ENCODE measurements around the gene PLAC8L1.

The PLAC8L1 gene

DNA sequence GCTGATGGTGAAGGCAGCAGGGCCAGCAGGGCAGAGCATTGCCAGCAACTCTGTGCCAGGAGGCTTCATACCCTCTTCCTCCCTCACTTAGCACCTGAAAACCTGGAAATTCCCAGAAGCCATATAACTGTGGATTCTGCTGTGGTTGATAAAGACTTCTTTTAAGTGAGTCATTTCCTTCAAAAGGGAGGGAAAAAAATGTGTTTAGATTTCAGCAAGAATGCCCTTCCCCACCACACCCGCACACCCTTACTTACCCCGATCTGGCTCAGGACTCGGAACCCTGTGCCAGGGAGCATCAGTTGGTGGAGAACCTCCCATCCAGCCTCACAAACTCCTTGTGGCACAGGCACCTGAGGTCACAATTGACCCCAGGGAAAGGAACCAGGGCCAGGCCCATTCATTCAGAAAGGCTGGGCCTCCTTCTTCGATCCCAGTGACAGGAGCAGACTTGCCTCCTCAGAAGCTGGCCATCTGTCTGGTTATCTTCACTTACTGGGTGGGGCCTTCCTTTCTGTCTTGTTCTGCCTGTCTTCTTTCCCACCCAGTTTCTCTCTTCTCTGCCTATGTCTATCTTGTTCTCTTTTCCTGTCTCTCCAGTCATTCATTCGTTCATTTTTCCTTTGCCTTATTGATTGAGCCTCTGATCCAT lies 62.6 kb downstream of the PLAC8L1 start:
- DNase-seq (ENCODE audit: low read depth) = peak; percentile 6

DNA sequence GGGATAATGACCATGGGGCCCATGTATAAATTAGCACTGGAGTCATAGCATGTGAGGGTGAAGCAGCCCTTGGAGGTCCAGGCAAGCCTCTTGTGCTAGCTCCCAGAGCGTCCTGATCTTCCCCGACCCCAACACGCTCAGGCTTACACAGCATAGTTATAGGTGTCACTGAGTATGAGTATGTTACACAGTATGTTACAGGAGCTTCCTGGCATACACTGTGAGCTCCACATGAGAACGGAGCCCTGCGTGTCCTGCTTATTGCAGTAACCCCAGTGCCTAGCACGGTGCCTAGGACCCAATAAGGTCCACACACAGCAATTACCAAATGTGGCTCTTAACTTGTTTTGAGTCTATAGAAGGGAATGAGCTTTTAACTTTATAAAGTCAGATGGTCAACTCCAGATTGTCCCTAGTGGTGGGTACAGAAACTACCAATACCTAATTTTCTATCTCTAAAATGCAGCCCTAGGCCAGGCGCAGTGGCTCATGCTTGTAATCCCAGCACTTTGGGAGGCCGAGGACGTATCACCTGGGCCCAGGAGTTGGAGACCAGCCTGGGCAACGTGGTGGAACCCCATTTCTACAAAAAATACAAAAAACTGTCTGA lies 64.1 kb downstream of the PLAC8L1 start:
- DNase-seq (ENCODE audit: low read depth) = no peak

- DNase-seq (ENCODE audit: low read depth) = no peak
These were observed 64.8 kb downstream of the PLAC8L1 start for GRCh38 chr5:146040527-146040926.

DNA sequence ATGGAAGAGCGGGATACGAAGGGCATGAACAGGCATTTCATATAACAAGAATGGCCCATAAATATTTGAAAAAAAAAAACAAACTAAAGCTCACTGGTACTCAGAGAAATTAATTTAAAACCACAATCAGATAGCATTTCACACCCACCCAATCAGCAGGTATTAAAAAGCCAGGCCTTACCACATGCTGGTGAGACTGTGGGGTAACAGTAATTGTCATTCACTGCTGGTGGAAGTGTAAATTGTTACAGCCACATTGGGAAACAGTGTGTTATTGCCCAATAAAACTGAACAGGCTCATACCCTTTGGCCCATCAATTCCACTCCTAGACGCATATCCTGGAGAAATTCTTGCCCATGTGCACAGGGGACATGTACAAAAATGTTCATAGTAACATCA lies 66.0 kb downstream of the PLAC8L1 start:
- DNase-seq (ENCODE audit: low read depth) = no peak

DNA sequence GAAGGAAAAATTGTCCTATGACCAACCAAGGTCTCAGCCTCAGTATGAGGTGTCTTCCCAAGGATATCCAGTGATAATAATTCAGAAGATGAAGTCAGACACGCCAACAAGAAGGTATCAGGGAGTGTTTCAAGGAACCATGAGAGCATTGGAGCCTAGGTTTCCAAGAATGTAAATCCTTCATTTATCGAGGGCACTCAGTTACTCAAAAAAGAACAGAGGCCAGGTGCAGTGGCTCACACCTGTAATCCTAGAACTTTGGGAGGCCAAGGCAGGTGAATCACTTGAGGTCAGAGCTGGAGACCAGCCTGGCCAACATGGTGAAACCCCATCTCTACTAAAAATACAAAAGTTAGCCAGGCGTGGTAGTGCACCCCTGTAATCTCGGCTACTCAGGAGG lies 70.8 kb downstream of the PLAC8L1 start:
- no peak for DNase-seq (ENCODE audit: low read depth)

Measured in GM04504 (cell line).